Right lobe of liver (tissue), 6 donors: Measurements from ENCODE around the gene TRDMT1. TPM values are rescaled to one million over a fixed set of nuclear protein-coding genes. Genes with fewer than 3 reads are reported as not detected.
A peak's percentile ranks its signal among the peaks of the same experiment; 100 is the strongest.

Experiments used
- ATAC-seq, 4 donors: fragments of 200-7000 bp; cut with Tn5 transposase; one replicate each; pipeline ENCODE4 v1.9.1; 2020; ENCODE audit warnings: mild to moderate bottlenecking in 4 of 4, moderate library complexity in 4 of 4
- DNase-seq, 3 donors: peaks; one replicate each; pipeline ENCODE4 v3.0.0-alpha.2; 2020
- H3K27ac ChIP-seq, 3 donors: fragments of 200-600 bp; one replicate each; pipeline ENCODE4 v1.8.0; 2022
- H3K27me3 ChIP-seq, 2 donors: fragments of 200-600 bp; one replicate each; pipeline ENCODE4 v1.8.0; 2022
- H3K36me3 ChIP-seq, 4 donors: fragments of 200-600 bp; sonication (generic) in 1 of 4; one replicate each; pipeline versions ENCODE4 v1.5.1 to v1.8.0; 2017 to 2022; ENCODE audit warnings: control low read depth in 1 of 4
- H3K4me1 ChIP-seq, 4 donors: fragments of 200-600 bp; sonication (generic) in 1 of 4; one replicate each; pipeline versions ENCODE4 v1.5.1 to v1.8.0; 2017 to 2022; ENCODE audit warnings: control low read depth in 1 of 4
- H3K4me3 ChIP-seq, 3 donors: fragments of 200-600 bp; one replicate each; pipeline ENCODE4 v1.8.0; 2022
- H3K9me3 ChIP-seq, 4 donors: fragments of 200-600 bp; sonication (generic) in 1 of 4; one replicate each; pipeline versions ENCODE4 v1.5.1 to v1.8.0; 2017 to 2022; ENCODE audit warnings: control low read depth in 1 of 4
- CTCF ChIP-seq, 4 donors: fragments of 200-600 bp in 3 of 4; fragments of 450-650 bp in 1 of 4; IDR thresholded peaks; one replicate each; pipeline versions ENCODE4 v1.5.1 to v1.8.0; 2016 to 2022; ENCODE audit warnings: antibody characterized with exemption in 4 of 4, mild to moderate bottlenecking in 2 of 4
- POLR2A ChIP-seq: fragments of 450-650 bp; IDR thresholded peaks from one replicate; pipeline ENCODE4 v1.6.1; 2017; ENCODE audit warnings: antibody characterized with exemption, mild to moderate bottlenecking
- WGBS: methylation state at CpG from one replicate; pipeline ENCODE4 v1.1.6; 2018; ENCODE audit warnings: low coverage, low lambda C conversion rate; ENCODE audit not compliant: insufficient coverage; ENCODE audit errors: missing lambda C conversion rate; 5-methylcytosine and 5-hydroxymethylcytosine counted together
- intact Hi-C, 2 donors: fragments of 100-400 bp; cut with DNase I; formaldehyde crosslinking; loops; one replicate each; pipeline versions ENCODE4 v1.11.2 to v1.14.1; 2022
- total RNA-seq, 6 experiments: library from RNA; depleted of rRNA in 2 of 6; stranded (reverse); fragments of >200 nt in 2 of 6; fragmentation: NEBNext Ultra II Directional in 3 of 6; extraction: Animal tissue kit (Norgen Biotek cat#: 25700) in 3 of 6; gene quantifications; one replicate each; pipeline versions ENCODE4 v1.1.0 to v1.2.4, GENCODE V29; 2016 to 2023
- donor health status: DM: no; HTN: yes; CAD: no.
- donor health status: DM: no; HTN: no; CAD: no.
- donor health status: DM: no; HTN: no; CAD: no.
- donor health status: DM: no; HTN: yes; CAD: no.
- donor health status: DM: no; HTN: yes; CAD: no.

The TRDMT1 gene
- total RNA-seq, 6 experiments from 2014 or later = 0.79 to 2.9 (median 1.6) TPM

- Histone ChIP-seq H3K9me3 (no peaks in the 10 kb centered on the region), H3K27me3 (no peaks in the 10 kb centered on the region), H3K4me1 (no peaks in the 10 kb centered on the region), H3K4me3 (no peak overlapping the region), H3K36me3 (no peaks in the 10 kb centered on the region), H3K27ac (no peak overlapping the region)
- DNase-seq (no peak), ATAC-seq (no peak)
- 62% methylated on average over 2 of the region's 2 CpGs for WGBS
- no peak for TF ChIP-seq CTCF (IDR thresholded peaks at IDR 0.05)
- no peak for TF ChIP-seq POLR2A
- intact Hi-C loops = no loop called here
Observed at GRCh38 chr10:17214526-17214925, 13.1 kb upstream of the TRDMT1 start.

DNA sequence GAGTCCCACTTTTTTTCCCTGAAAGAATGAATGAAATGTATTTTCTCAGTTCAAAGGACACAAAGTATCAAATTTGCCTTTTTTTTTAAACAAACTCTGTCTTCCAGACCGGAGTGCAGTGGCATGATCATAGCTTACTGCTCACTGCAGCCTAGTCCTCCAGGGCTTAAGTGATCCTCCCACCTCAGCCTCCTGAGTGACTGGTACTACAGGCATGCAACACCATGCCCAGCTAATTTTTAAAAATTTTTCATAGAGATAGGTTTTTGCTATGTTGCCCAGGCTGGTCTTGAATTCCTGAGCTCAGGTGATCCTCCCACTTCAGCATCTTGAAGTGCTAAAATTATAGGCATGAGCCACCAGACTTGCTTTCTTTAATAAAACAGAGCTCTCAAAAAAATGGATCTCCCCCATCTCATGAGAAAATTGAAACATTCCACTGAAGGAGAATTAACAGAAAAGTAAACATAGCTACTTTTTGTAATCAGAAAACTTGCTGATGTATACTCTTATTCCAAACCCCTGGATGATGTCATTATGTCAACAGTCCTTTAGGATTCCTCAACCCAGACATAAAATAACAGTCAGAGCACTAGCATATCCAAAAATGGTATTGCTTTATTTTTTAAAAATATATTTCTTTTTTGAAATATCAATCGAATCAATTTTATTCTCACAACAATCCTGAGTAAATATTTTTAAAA is 12.3 kb upstream of the TRDMT1 start:
- H3K27ac ChIP-seq = no peak overlapping the region
- H3K27me3 ChIP-seq = no peaks in the 10 kb centered on the region
- no peak overlapping the region for H3K4me3 ChIP-seq
- no peaks in the 10 kb centered on the region for H3K9me3 ChIP-seq
- no peaks in the 10 kb centered on the region for H3K4me1 ChIP-seq
- DNase-seq (no peak), ATAC-seq (no peak)
- intact Hi-C loops = no loop called here
- no peaks in the 10 kb centered on the region for H3K36me3 ChIP-seq
- WGBS = 52% methylated on average over 2 of the region's 2 CpGs
- no peak for TF ChIP-seq POLR2A
- TF ChIP-seq CTCF (IDR thresholded peaks at IDR 0.05) = no peak

- intact Hi-C loops = no loop called here
- TF ChIP-seq POLR2A (no peak), CTCF (IDR thresholded peaks at IDR 0.05) (no peak)
- ATAC-seq (peak; percentile 36 to 60 (median 51)), DNase-seq (no peak)
- Histone ChIP-seq H3K4me1 (no peaks in the 10 kb centered on the region), H3K27ac (no peak overlapping the region), H3K9me3 (no peaks in the 10 kb centered on the region), H3K27me3 (no peaks in the 10 kb centered on the region), H3K36me3 (no peaks in the 10 kb centered on the region), H3K4me3 (no peak overlapping the region)
Observed at GRCh38 chr10:17212802-17213221, 11.3 kb upstream of the TRDMT1 start.

- TF ChIP-seq POLR2A (no peak), CTCF (IDR thresholded peaks at IDR 0.05) (no peak)
Observed at GRCh38 chr10:17210361-17210760, 8.9 kb upstream of the TRDMT1 start.

DNA sequence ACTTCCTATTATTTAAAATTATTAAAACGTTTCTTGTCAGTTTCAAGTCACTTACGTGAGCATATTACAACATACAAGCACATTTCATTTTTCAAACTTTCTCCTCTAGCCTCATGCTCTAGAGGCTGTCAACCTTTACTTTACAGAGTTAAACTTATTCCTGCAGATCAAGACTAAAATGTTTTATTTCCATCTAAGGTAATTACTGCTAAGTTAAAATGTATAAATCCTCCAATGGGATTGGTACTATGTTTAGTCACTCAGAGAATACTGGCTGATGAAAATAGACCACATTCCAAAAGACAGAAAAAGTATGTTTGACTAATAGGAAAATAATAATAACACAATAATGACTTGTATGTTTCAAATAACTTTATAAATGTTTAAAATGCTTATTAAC is 8.4 kb upstream of the TRDMT1 start:
- ATAC-seq (no peak), DNase-seq (no peak)
- Histone ChIP-seq H3K4me1 (no peaks in the 10 kb centered on the region), H3K4me3 (no peak overlapping the region), H3K36me3 (no peaks in the 10 kb centered on the region), H3K27me3 (no peaks in the 10 kb centered on the region), H3K9me3 (no peaks in the 10 kb centered on the region), H3K27ac (no peak overlapping the region)
- intact Hi-C loops = no loop called here
- TF ChIP-seq CTCF (IDR thresholded peaks at IDR 0.05) = no peak
- TF ChIP-seq POLR2A = no peak
- WGBS = 66% methylated on average over 2 of the region's 2 CpGs

More at GRCh38 chr10:17210361-17210760, 8.9 kb upstream of the TRDMT1 start:
- Histone ChIP-seq H3K4me1 (no peaks in the 10 kb centered on the region), H3K27me3 (no peaks in the 10 kb centered on the region), H3K9me3 (no peaks in the 10 kb centered on the region), H3K27ac (no peak overlapping the region), H3K4me3 (no peak overlapping the region), H3K36me3 (no peaks in the 10 kb centered on the region)
- no peak for DNase-seq
- ATAC-seq = no peak
- intact Hi-C loops = no loop called here
- WGBS = 48% methylated on average over 3 of the region's 3 CpGs
